Measurements from ENCODE around the gene ABCC1. TPM values are rescaled to one million over a fixed set of nuclear protein-coding genes. Genes with fewer than 3 reads are reported as not detected.

Gene ABCC1
- total and polyA plus RNA-seq, 2 experiments from 2014 or later, result 7.0 to 9.3 TPM

GRCh38 chr16:16081141-16081540, 131.7 kb downstream of the ABCC1 start:
- Histone ChIP-seq H3K4me1 (ENCODE audit: insufficient read depth) (no peaks in the 10 kb centered on the region), H3K9me3 (ENCODE audit: low read depth) (no peaks in the 10 kb centered on the region), H3K27me3 (no peaks in the 10 kb centered on the region), H3K36me3 (replicated peaks; ENCODE audit: insufficient read depth, low read depth) (no peaks in the 10 kb centered on the region), H3K4me3 (no peak overlapping the region), H3K27ac (no peak overlapping the region), H3K4me2 (no peak overlapping the region), H4K20me1 (ENCODE audit: insufficient read depth, poor library complexity, severe bottlenecking) (no peaks in the 10 kb centered on the region), H2AFZ (no peak overlapping the region), H3K9me2 (replicated peaks; ENCODE audit: insufficient read depth) (no peaks in the 10 kb centered on the region), H3K79me2 (no peaks in the 10 kb centered on the region)
- no peak for DNase-seq (ENCODE audit: low spot score)
- TF ChIP-seq, protein P1, sequence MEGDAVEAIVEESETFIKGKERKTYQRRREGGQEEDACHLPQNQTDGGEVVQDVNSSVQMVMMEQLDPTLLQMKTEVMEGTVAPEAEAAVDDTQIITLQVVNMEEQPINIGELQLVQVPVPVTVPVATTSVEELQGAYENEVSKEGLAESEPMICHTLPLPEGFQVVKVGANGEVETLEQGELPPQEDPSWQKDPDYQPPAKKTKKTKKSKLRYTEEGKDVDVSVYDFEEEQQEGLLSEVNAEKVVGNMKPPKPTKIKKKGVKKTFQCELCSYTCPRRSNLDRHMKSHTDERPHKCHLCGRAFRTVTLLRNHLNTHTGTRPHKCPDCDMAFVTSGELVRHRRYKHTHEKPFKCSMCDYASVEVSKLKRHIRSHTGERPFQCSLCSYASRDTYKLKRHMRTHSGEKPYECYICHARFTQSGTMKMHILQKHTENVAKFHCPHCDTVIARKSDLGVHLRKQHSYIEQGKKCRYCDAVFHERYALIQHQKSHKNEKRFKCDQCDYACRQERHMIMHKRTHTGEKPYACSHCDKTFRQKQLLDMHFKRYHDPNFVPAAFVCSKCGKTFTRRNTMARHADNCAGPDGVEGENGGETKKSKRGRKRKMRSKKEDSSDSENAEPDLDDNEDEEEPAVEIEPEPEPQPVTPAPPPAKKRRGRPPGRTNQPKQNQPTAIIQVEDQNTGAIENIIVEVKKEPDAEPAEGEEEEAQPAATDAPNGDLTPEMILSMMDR (IDR thresholded peaks at IDR 0.05; ENCODE audit: poor library complexity), result no peak
- no peak for TF ChIP-seq EZH2 (IDR thresholded peaks at IDR 0.05; ENCODE audit: borderline replicate concordance)
- no peak for TF ChIP-seq EZH2phosphoT487 (IDR thresholded peaks at IDR 0.05; ENCODE audit: low read depth, severe bottlenecking, unreplicated experiment)
- WGBS (ENCODE audit: low lambda C conversion rate, missing lambda C conversion rate), result 84% methylated on average over 3 of the region's 3 CpGs

DNA sequence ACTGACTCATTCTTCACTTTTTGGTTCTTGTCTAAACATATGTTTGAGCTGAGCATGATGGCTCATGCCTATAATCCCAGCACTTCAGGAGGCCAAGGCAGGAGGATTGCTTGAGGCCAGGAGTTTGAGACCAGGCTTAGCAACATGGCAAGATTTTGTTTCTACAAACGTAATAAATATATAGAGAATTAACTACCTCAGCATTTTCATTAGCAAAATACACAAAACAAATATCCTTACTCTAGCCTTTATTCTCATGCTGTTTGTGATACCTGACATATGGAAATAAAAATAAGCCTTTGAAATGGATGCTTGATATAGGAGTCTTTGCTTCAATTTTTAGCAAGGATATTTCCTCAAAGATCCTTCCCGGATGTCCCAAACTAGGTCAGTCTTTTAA, 132.8 kb downstream of the ABCC1 start:
- Histone ChIP-seq H3K9me3 (ENCODE audit: low read depth) (no peaks in the 10 kb centered on the region), H3K4me1 (ENCODE audit: insufficient read depth) (no peaks in the 10 kb centered on the region), H3K9me2 (replicated peaks; ENCODE audit: insufficient read depth) (no peaks in the 10 kb centered on the region), H3K27ac (no peak overlapping the region), H3K4me2 (no peak overlapping the region), H3K27me3 (no peaks in the 10 kb centered on the region), H3K79me2 (no peaks in the 10 kb centered on the region), H2AFZ (no peak overlapping the region), H3K4me3 (no peak overlapping the region), H4K20me1 (ENCODE audit: insufficient read depth, poor library complexity, severe bottlenecking) (no peaks in the 10 kb centered on the region), H3K36me3 (replicated peaks; ENCODE audit: insufficient read depth, low read depth) (no peaks in the 10 kb centered on the region)
- 97% methylated on average over 2 of the region's 2 CpGs for WGBS (ENCODE audit: low lambda C conversion rate, missing lambda C conversion rate)
- no peak for DNase-seq (ENCODE audit: low spot score)
- TF ChIP-seq EZH2phosphoT487 (IDR thresholded peaks at IDR 0.05; ENCODE audit: low read depth, severe bottlenecking, unreplicated experiment) (no peak), EZH2 (IDR thresholded peaks at IDR 0.05; ENCODE audit: borderline replicate concordance) (no peak)
- TF ChIP-seq, protein P1 (IDR thresholded peaks at IDR 0.05; ENCODE audit: poor library complexity), result no peak

DNA sequence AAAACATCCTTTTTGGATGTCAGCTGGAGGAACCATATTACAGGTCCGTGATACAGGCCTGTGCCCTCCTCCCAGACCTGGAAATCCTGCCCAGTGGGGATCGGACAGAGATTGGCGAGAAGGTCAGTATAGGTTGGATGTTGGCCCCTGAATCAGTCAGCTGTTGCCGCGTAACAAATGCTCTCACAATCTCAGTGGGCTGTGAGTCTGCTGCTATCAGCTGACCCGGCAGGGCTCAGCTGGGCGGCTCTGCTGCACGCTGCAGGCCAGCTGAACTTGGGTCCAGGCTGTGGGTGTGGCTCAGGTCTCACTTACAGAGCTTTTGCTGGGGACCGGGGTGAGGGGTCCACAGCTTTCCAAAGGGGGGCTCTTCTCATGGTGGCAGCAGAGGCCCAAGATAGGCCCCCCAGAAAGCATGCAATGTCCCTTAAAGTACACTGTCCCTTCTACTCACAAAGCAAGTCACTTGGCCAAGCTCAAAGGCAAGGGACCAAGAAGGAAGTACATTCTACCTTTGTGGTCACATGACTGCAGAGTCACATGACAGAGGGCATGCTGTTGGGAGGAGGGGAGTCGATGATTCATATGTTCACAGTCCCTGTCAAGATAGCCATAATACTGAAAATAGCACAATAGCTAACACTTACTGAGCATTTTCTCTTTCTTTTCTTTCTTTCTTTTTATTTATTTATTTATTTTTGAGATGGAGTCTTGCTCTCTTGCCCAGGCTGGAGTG, 134.2 kb downstream of the ABCC1 start:
- no peak for TF ChIP-seq EZH2 (IDR thresholded peaks at IDR 0.05; ENCODE audit: borderline replicate concordance)
- TF ChIP-seq, protein P1 (IDR thresholded peaks at IDR 0.05; ENCODE audit: poor library complexity), result no peak
- Histone ChIP-seq H3K27me3 (no peaks in the 10 kb centered on the region), H3K4me2 (no peak overlapping the region), H3K4me3 (no peak overlapping the region), H3K9me2 (replicated peaks; ENCODE audit: insufficient read depth) (no peaks in the 10 kb centered on the region), H4K20me1 (ENCODE audit: insufficient read depth, poor library complexity, severe bottlenecking) (no peaks in the 10 kb centered on the region), H3K27ac (no peak overlapping the region), H3K79me2 (no peaks in the 10 kb centered on the region), H3K4me1 (ENCODE audit: insufficient read depth) (no peaks in the 10 kb centered on the region), H3K9me3 (ENCODE audit: low read depth) (no peaks in the 10 kb centered on the region), H3K36me3 (replicated peaks; ENCODE audit: insufficient read depth, low read depth) (no peaks in the 10 kb centered on the region), H2AFZ (no peak overlapping the region)
- 97% methylated on average over 10 of the region's 10 CpGs for whole genome bisulfite sequencing (ENCODE audit: low lambda C conversion rate, missing lambda C conversion rate)
- no peak for DNase-seq (ENCODE audit: low spot score)
